Ectodermal cell (in vitro differentiated cells): ENCODE measurements around the gene PRAC2. TPM values are rescaled to one million over a fixed set of nuclear protein-coding genes. Genes with fewer than 3 reads are reported as not detected.

Experiments used
- H3K27ac ChIP-seq: 2 replicates; pipeline ENCODE4 v1.7.0; 2013; ENCODE audit warnings: mild to moderate bottlenecking, low read depth, low read length; ENCODE audit not compliant: insufficient read depth, poor library complexity, severe bottlenecking
- H3K27me3 ChIP-seq: 2 replicates; pipeline ENCODE4 v1.7.0; 2013; ENCODE audit warnings: mild to moderate bottlenecking, low read length; ENCODE audit not compliant: insufficient read depth, control insufficient read depth, poor library complexity, severe bottlenecking
- H3K36me3 ChIP-seq: one replicate; pipeline ENCODE4 v1.7.0; 2013; ENCODE audit warnings: low read length; ENCODE audit not compliant: control insufficient read depth, insufficient read depth
- H3K4me1 ChIP-seq: one replicate; pipeline ENCODE4 v1.7.0; 2013; ENCODE audit warnings: low read length; ENCODE audit not compliant: control insufficient read depth, insufficient read depth
- H3K4me3 ChIP-seq: 2 replicates; pipeline ENCODE4 v1.7.0; 2013; ENCODE audit warnings: low read depth, low read length, control low read depth; ENCODE audit not compliant: insufficient read depth
- H3K9me3 ChIP-seq: 2 replicates; pipeline ENCODE4 v1.7.0; 2013; ENCODE audit warnings: mild to moderate bottlenecking, low read length, moderate library complexity; ENCODE audit not compliant: control insufficient read depth
- WGBS, 2 experiments: methylation state at CpG; one replicate each; pipeline ENCODE4 v1.1.7; 2013; ENCODE audit warnings: missing lambda C conversion rate in 2 of 2; 5-methylcytosine and 5-hydroxymethylcytosine counted together
- polyA plus RNA-seq, 4 experiments: library from polyadenylated mRNA; stranded (reverse); fragments of 50-300 nt; gene quantifications; one replicate each; pipeline ENCODE4 v1.2.3, GENCODE V29; 2013

PRAC2 gene
- polyA plus RNA-seq (2013, experiment 1 of 4): not detected
- not detected for polyA plus RNA-seq (2013, experiment 2 of 4)
- polyA plus RNA-seq (2013, experiment 3 of 4): not detected
- not detected for polyA plus RNA-seq (2013, experiment 4 of 4)

DNA sequence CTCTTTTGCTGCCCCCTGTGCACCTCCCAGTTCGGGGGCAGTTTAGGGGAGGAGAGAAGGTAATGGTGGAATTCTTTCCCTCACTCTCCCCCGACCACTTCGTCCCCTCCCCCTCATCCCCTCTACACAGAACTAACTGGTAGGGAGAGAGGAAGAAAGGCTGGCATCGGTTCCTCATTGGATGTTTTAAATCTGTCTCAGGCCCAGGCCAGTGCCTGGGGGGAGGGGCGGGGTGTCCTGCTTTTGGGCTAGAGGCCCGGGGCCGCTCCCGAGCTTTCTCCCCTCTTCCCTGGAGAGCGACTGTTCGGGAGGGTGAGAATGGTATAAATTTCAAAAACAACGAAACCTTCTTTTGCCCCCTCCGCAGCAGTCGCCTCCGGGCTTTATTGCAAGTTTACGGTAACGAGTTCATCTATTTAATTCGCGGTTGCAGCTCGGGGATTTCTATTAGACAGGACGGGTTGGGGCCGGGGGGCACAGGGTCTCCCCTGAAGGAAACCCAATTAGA, at the start of gene PRAC2:
Gene PRAC2 (plus strand): TSS at position 271 of the 508 bp plus-strand sequence. CDS start 1,226 bp downstream, outside the sequence.
- Histone ChIP-seq H3K36me3 (no peaks in the 10 kb centered on the region), H3K27ac (no peak within 1 kb of the TSS), H3K9me3 (no peaks in the 10 kb centered on the region), H3K4me3 (no peak within 1 kb of the TSS), H3K27me3 (peaks cover 100% of the 10 kb centered on the region), H3K4me1 (peaks cover 15% of the 10 kb centered on the region)
- WGBS, 2 experiments: 3 to 5% methylated on average over 18 to 19 of the region's 21 CpGs

- no peaks in the 10 kb centered on the region for H3K36me3 ChIP-seq
- no peak overlapping the region for H3K27ac ChIP-seq
- WGBS, 2 experiments: 79 to 85% methylated on average over 6 of the region's 6 CpGs
- peaks cover 74% of the 10 kb centered on the region for H3K27me3 ChIP-seq
- H3K4me3 ChIP-seq: no peak overlapping the region
- no peaks in the 10 kb centered on the region for H3K4me1 ChIP-seq
- no peaks in the 10 kb centered on the region for H3K9me3 ChIP-seq
These were observed 45.9 kb upstream of the PRAC2 start for GRCh38 chr17:48676963-48677558.

- Histone ChIP-seq H3K36me3 (no peaks in the 10 kb centered on the region), H3K9me3 (no peaks in the 10 kb centered on the region), H3K4me1 (no peaks in the 10 kb centered on the region), H3K27me3 (peaks cover 61% of the 10 kb centered on the region), H3K4me3 (no peak overlapping the region), H3K27ac (no peak overlapping the region)
- 10% methylated on average over 41 of the region's 41 CpGs for WGBS, 2 experiments
These were observed 44.6 kb upstream of the PRAC2 start for GRCh38 chr17:48678141-48678971.

GRCh38 chr17:48679385-48680096, 43.4 kb upstream of the PRAC2 start:
- peaks cover 51% of the 10 kb centered on the region for H3K27me3 ChIP-seq
- H3K9me3 ChIP-seq: no peaks in the 10 kb centered on the region
- 90 to 91% methylated on average over 5 of the region's 5 CpGs for WGBS, 2 experiments

GRCh38 chr17:48681609-48682008, 41.4 kb upstream of the PRAC2 start:
- H3K27ac ChIP-seq: no peak overlapping the region
- H3K4me3 ChIP-seq: no peak overlapping the region
- 100% methylated on average over 1 of the region's 1 CpG for WGBS, 2 experiments
- H3K4me1 ChIP-seq: no peaks in the 10 kb centered on the region
- peaks cover 36% of the 10 kb centered on the region for H3K27me3 ChIP-seq
- no peaks in the 10 kb centered on the region for H3K36me3 ChIP-seq
- no peaks in the 10 kb centered on the region for H3K9me3 ChIP-seq

More at GRCh38 chr17:48679385-48680096, 43.4 kb upstream of the PRAC2 start:
- Histone ChIP-seq H3K4me3 (no peak overlapping the region), H3K4me1 (no peaks in the 10 kb centered on the region), H3K36me3 (no peaks in the 10 kb centered on the region), H3K27ac (no peak overlapping the region)

- WGBS, 2 experiments: 89 to 92% methylated on average over 4 of the region's 5 CpGs
- no peaks in the 10 kb centered on the region for H3K4me1 ChIP-seq
- no peaks in the 10 kb centered on the region for H3K36me3 ChIP-seq
These were observed 32.3 kb upstream of the PRAC2 start for GRCh38 chr17:48690655-48691054.

DNA sequence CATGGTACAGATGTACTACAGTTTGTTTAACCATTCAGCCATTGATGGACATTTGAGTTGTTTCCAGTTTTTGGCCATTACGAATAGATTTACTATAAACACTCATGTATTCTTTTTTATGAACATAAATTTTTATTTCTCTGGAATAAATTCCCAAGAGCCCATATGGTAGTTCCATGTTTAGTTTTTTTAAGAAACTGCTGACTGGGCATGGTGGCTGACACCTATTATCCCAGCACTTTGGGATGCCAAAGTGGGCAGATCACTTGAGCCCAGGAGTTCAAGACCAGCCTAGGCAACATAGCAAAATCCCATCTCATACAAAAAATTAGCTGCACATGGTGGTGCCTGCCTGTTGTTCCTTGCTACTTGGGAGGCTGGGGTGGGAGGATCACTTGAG, 30.9 kb upstream of the PRAC2 start:
- Histone ChIP-seq H3K27me3 (no peaks in the 10 kb centered on the region), H3K4me1 (no peaks in the 10 kb centered on the region), H3K4me3 (no peak overlapping the region), H3K9me3 (no peaks in the 10 kb centered on the region), H3K36me3 (no peaks in the 10 kb centered on the region), H3K27ac (no peak overlapping the region)
- WGBS, 2 experiments: no CpG with 5 or more reads among the region's 1 CpG

More at GRCh38 chr17:48690655-48691054, 32.3 kb upstream of the PRAC2 start:
- H3K9me3 ChIP-seq: no peaks in the 10 kb centered on the region
- H3K27ac ChIP-seq: no peak overlapping the region
- H3K4me3 ChIP-seq: no peak overlapping the region
- peaks cover 3% of the 10 kb centered on the region for H3K27me3 ChIP-seq

- Histone ChIP-seq H3K4me3 (no peak overlapping the region), H3K4me1 (no peaks in the 10 kb centered on the region), H3K27ac (no peak overlapping the region), H3K27me3 (peaks cover 6% of the 10 kb centered on the region), H3K36me3 (no peaks in the 10 kb centered on the region), H3K9me3 (no peaks in the 10 kb centered on the region)
- WGBS, 2 experiments: no CpG with 5 or more reads among the region's 1 CpG
These were observed 29.8 kb upstream of the PRAC2 start for GRCh38 chr17:48693178-48693577.

DNA sequence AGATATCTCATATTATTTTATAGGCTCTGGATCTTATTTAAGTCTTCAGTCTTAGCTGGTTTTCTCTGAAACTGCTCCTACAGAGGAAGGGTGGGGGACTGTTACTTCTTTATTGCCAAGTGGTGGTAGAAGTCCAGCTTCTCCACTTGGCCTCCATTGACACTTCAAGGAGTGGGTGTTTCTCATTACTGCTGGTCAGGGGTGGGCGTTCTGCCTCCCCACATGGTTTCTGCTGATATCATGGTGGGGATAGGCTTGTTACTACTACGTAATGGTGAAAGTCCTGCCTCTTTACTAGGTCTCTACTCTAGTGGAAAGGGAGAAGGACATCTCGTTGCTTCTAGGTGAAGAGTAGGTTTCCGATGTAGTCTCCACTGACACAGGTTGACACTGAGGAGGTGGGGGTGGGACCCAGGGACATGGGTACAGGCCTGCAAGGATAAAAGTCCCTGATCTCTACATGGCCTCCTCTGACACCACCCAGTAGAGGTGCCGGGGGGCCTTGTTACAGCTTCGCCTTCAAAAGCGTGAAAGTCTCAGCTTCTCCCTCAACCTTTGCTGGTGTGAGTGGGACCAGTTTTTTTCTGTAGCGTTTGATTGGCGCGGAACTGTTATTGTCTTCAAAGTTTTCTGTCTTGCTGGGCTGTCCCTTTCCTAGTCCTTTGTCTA, 21.0 kb upstream of the PRAC2 start:
- no peak overlapping the region for H3K4me3 ChIP-seq
- peaks cover 25% of the 10 kb centered on the region for H3K27me3 ChIP-seq
- WGBS, 2 experiments: 95 to 96% methylated on average over 10 of the region's 10 CpGs
- H3K27ac ChIP-seq: no peak overlapping the region
- no peaks in the 10 kb centered on the region for H3K36me3 ChIP-seq
- H3K4me1 ChIP-seq: no peaks in the 10 kb centered on the region
- no peaks in the 10 kb centered on the region for H3K9me3 ChIP-seq
